K562 (cell line): ENCODE results near the gene HPDL.

Experiments
- COPS2 ChIP-seq: fragments of 450-650 bp; conservative IDR thresholded peaks from 2 replicates; pipeline ENCODE4 v1.6.1; 2016; ENCODE audit warnings: mild to moderate bottlenecking, moderate library complexity
- CREM ChIP-seq: IDR thresholded peaks from 2 replicates; pipeline ENCODE4 v1.6.1; 2014; ENCODE audit warnings: antibody characterized with exemption, low read depth
- EZH2 ChIP-seq: IDR thresholded peaks from 2 replicates; pipeline ENCODE4 v1.6.1; 2012; ENCODE audit warnings: low read depth, mild to moderate bottlenecking, inconsistent platforms, low read length, borderline replicate concordance
- GATAD2A ChIP-seq: fragments of 450-650 bp; IDR thresholded peaks from 2 replicates; pipeline ENCODE4 v1.6.1; 2017
- PHB2 ChIP-seq: fragments of 450-650 bp; IDR thresholded peaks from 2 replicates; pipeline ENCODE4 v1.6.1; 2017; ENCODE audit warnings: low read depth
- TARDBP ChIP-seq: fragments of 450-650 bp; IDR thresholded peaks from 2 replicates; pipeline ENCODE4 v1.6.1; 2016
- YBX1 ChIP-seq: fragments of 450-650 bp; IDR thresholded peaks from 2 replicates; pipeline ENCODE4 v1.7.1; 2016; ENCODE audit warnings: mild to moderate bottlenecking
- ZKSCAN1 ChIP-seq: fragments of 150-350 bp; IDR thresholded peaks from 2 replicates; pipeline ENCODE4 v1.6.1; 2016; ENCODE audit warnings: low read depth, low read length
- ZNF133 ChIP-seq: fragments of 250-450 bp; sonication (Bioruptor Pico); IDR thresholded peaks from 2 replicates; pipeline ENCODE4 v1.4.0; 2020; ENCODE audit warnings: mild to moderate bottlenecking
- ZNF76 ChIP-seq: fragments of 250-450 bp; sonication (Bioruptor Pico); IDR thresholded peaks from 2 replicates; pipeline ENCODE4 v1.4.0; 2020; ENCODE audit warnings: mild to moderate bottlenecking, moderate library complexity, borderline replicate concordance
- ZNF766 ChIP-seq: fragments of 200-800 bp; sonication (Bioruptor generic); conservative IDR thresholded peaks from 2 replicates; pipeline ENCODE4 v1.6.1; 2016; ENCODE audit warnings: missing genetic modification characterization, missing compliant biosample characterization

GRCh38 chr1:45328680-45329079, 2.0 kb downstream of the HPDL start:
- TF ChIP-seq COPS2 (no peak), YBX1 (no peak), ZNF133 (CRISPR knock-in tag) (no peak), EZH2 (no peak), ZNF766 (CRISPR knock-in tag) (no peak), GATAD2A (no peak), ZKSCAN1 (no peak), CREM (no peak), ZNF76 (CRISPR knock-in tag) (no peak), PHB2 (no peak), TARDBP (no peak)
